ENCODE data around the gene OR10G2.
"Not testable (repeated sequence)": the region's sequence is repeated elsewhere in the genome, so short reads cannot be mapped to it uniquely, and the experiment has no call there.

Gene OR10G2

GRCh38 chr14:21634840-21635239, at the start of gene OR10G2:
Gene OR10G2 (minus strand): TSS chr14:21634940. CDS start chr14:21634842, 98 bp downstream.
- no peak for DNase-seq (ENCODE audit: low read depth)

GRCh38 chr14:21680072-21680471, 45.3 kb upstream of the OR10G2 start:
- no peak for DNase-seq (ENCODE audit: low read depth)

GRCh38 chr14:21675566-21675965, 40.8 kb upstream of the OR10G2 start:
- no peak for DNase-seq (ENCODE audit: low read depth)

- DNase-seq (ENCODE audit: low read depth) = no peak
Measured at GRCh38 chr14:21673718-21674117, 39.0 kb upstream of the OR10G2 start, which contains the start of gene OR4E1. Gene OR4E1 (minus strand): TSS chr14:21673818. CDS start chr14:21670935, 2,883 bp downstream.

GRCh38 chr14:21672116-21672515, 37.4 kb upstream of the OR10G2 start:
- DNase-seq (ENCODE audit: low read depth) = no peak

- no peak for DNase-seq (ENCODE audit: low read depth)
Measured at GRCh38 chr14:21671371-21671770, 36.6 kb upstream of the OR10G2 start.

GRCh38 chr14:21669284-21669683, 34.5 kb upstream of the OR10G2 start:
- DNase-seq (ENCODE audit: low read depth) = no peak

- no peak for DNase-seq (ENCODE audit: low read depth)
Measured at GRCh38 chr14:21668377-21668776, 33.6 kb upstream of the OR10G2 start.

- DNase-seq (ENCODE audit: low read depth) = no peak
Measured at GRCh38 chr14:21656980-21657379, 22.2 kb upstream of the OR10G2 start.

- DNase-seq (ENCODE audit: low read depth) = no peak
Measured at GRCh38 chr14:21654215-21654614, 19.5 kb upstream of the OR10G2 start.

- no peak for DNase-seq (ENCODE audit: low read depth)
Measured at GRCh38 chr14:21653331-21653885, 18.7 kb upstream of the OR10G2 start, which contains the start of gene OR4E2. Gene OR4E2 (plus strand): TSS chr14:21653835. CDS start chr14:21665083, 11,248 bp downstream.

GRCh38 chr14:21652209-21652808, 17.6 kb upstream of the OR10G2 start:
- DNase-seq (ENCODE audit: low read depth) = no peak

GRCh38 chr14:21647380-21647779, 12.6 kb upstream of the OR10G2 start:
- DNase-seq (ENCODE audit: low read depth) = no peak

- DNase-seq (ENCODE audit: low read depth) = no peak
Measured at GRCh38 chr14:21643407-21643806, 8.7 kb upstream of the OR10G2 start.

GRCh38 chr14:21642683-21643082, 7.9 kb upstream of the OR10G2 start:
- no peak for DNase-seq (ENCODE audit: low read depth)

GRCh38 chr14:21631084-21631483, 3.7 kb downstream of the OR10G2 start:
- DNase-seq (ENCODE audit: low read depth) = no peak

- not testable (repeated sequence) for DNase-seq (ENCODE audit: low read depth)
Measured at GRCh38 chr14:21630503-21630902, 4.2 kb downstream of the OR10G2 start.

GRCh38 chr14:21626491-21627230, 8.1 kb downstream of the OR10G2 start:
- no peak for DNase-seq (ENCODE audit: low read depth)

GRCh38 chr14:21617614-21618013, 17.1 kb downstream of the OR10G2 start:
- no peak for DNase-seq (ENCODE audit: low read depth)

GRCh38 chr14:21614240-21614639, 20.5 kb downstream of the OR10G2 start:
- no peak for DNase-seq (ENCODE audit: low read depth)

GRCh38 chr14:21612324-21612723, 22.4 kb downstream of the OR10G2 start:
- DNase-seq (ENCODE audit: low read depth) = no peak

- not testable (repeated sequence) for DNase-seq (ENCODE audit: low read depth)
Measured at GRCh38 chr14:21602181-21602580, 32.6 kb downstream of the OR10G2 start.

GRCh38 chr14:21589317-21589716, 45.4 kb downstream of the OR10G2 start:
- no peak for DNase-seq (ENCODE audit: low read depth)
